Spleen (tissue), 11 donors: ENCODE data around the gene KREMEN1. TPM values are rescaled to one million over a fixed set of nuclear protein-coding genes. Genes with fewer than 3 reads are reported as not detected.

Experiments
- DNase-seq: peaks from one replicate; pipeline ENCODE4 v3.0.0-alpha.2; 2020
- H3K27ac ChIP-seq, 8 donors: fragments of 200-600 bp; sonication (generic) in 7 of 8; 1 replicate in 4 of 8; 2 replicates in 4 of 8; pipeline versions ENCODE4 v1.5.0 to v1.8.0; 2016 to 2021; ENCODE audit warnings: inconsistent platforms in 4 of 8, mild to moderate bottlenecking in 4 of 8, moderate library complexity in 1 of 8
- H3K27me3 ChIP-seq, 7 donors: fragments of 200-600 bp; sonication (generic) in 6 of 7; replicated peaks in 1 of 7; 1 replicate in 4 of 7; 2 replicates in 3 of 7; pipeline versions ENCODE4 v1.5.0 to v1.8.0; 2016 to 2021; ENCODE audit warnings: inconsistent platforms in 3 of 7, mild to moderate bottlenecking in 1 of 7
- H3K36me3 ChIP-seq, 6 donors: fragments of 200-600 bp; sonication (generic) in 5 of 6; 1 replicate in 4 of 6; 2 replicates in 2 of 6; pipeline versions ENCODE4 v1.5.0 to v1.8.0; 2016 to 2021; ENCODE audit warnings: inconsistent platforms in 2 of 6
- H3K4me1 ChIP-seq, 6 donors: fragments of 200-600 bp; sonication (generic) in 5 of 6; 1 replicate in 3 of 6; 2 replicates in 3 of 6; pipeline versions ENCODE4 v1.5.0 to v1.8.0; 2016 to 2021; ENCODE audit warnings: inconsistent platforms in 3 of 6
- H3K4me3 ChIP-seq, 8 donors: fragments of 200-600 bp; sonication (generic) in 7 of 8; 1 replicate in 4 of 8; 2 replicates in 4 of 8; pipeline versions ENCODE4 v1.5.0 to v1.8.0; 2016 to 2021; ENCODE audit warnings: inconsistent platforms in 4 of 8, mild to moderate bottlenecking in 4 of 8, moderate library complexity in 2 of 8
- H3K9me3 ChIP-seq, 8 donors: fragments of 200-600 bp; sonication (generic) in 7 of 8; 1 replicate in 4 of 8; 2 replicates in 4 of 8; pipeline versions ENCODE4 v1.5.0 to v1.8.0; 2016 to 2021; ENCODE audit warnings: inconsistent platforms in 4 of 8
- POLR2A ChIP-seq, 3 donors: fragments of 450-650 bp; IDR thresholded peaks; one replicate each; pipeline ENCODE4 v1.5.1; 2017; ENCODE audit warnings: antibody characterized with exemption in 3 of 3, mild to moderate bottlenecking in 1 of 3
- POLR2AphosphoS5 ChIP-seq, 3 donors: sonication (generic); formaldehyde crosslinking; IDR thresholded peaks; one replicate each; pipeline ENCODE4 v1.5.1; 2017; ENCODE audit warnings: antibody characterized with exemption in 3 of 3
- WGBS, 5 donors: extraction: QIAGEN DNeasy Blood & Tissue Kit in 3 of 5; methylation state at CpG; one replicate each; pipeline versions ENCODE4 v1.1.5 to v1.1.7; 2013 to 2018; 5-methylcytosine and 5-hydroxymethylcytosine counted together
- intact Hi-C: fragments of 100-400 bp; cut with DNase I; formaldehyde crosslinking; loops from one replicate; pipeline ENCODE4 v1.15.0; 2023; ENCODE audit warnings: low total_unique reads
- polyA plus RNA-seq, 3 donors: library from polyadenylated mRNA; stranded (reverse); fragments of 200-250 nt; gene quantifications; one replicate each; pipeline ENCODE4 v1.2.1, GENCODE V29; 2013
- total RNA-seq, 7 donors: library from RNA; depleted of rRNA in 3 of 7; stranded (reverse); fragments of >200 nt in 3 of 7; fragmentation: NEBNext Ultra II Directional in 4 of 7; extraction: Animal tissue kit (Norgen Biotek cat#: 25700) in 4 of 7; gene quantifications; one replicate each; pipeline versions ENCODE4 v1.1.0 to v1.2.1, GENCODE V29; 2016 to 2021
- TF ChIP-seq, protein P1 (sequence below), 11 experiments: fragments of 200-600 bp in 7 of 11; fragments of 450-650 bp in 4 of 11; sonication (generic) in 4 of 11; IDR thresholded peaks in 8 of 11; conservative IDR thresholded peaks in 3 of 11; 1 replicate in 7 of 11; 2 replicates in 4 of 11; pipeline versions ENCODE4 v1.4.0 to v1.8.0; 2016 to 2021; ENCODE audit warnings: antibody characterized with exemption in 11 of 11, inconsistent platforms in 4 of 11, mild to moderate bottlenecking in 1 of 11
- donor health status: healthy with polysubstance abuse.
- donor health status: DM: no; HTN: no; CAD: no; lungs with moderate emphysema.
- donor health status: DM: no; HTN: no; CAD: no.
- donor health status: Bipolar disorder and iron deficiency.
- donor health status: healthy.
- donor health status: DM: no; HTN: no; CAD: no.
- donor health status: DM: yes; HTN: yes; CAD: no.

KREMEN1 gene
- total and polyA plus RNA-seq, 10 donors: 1.5 to 41.3 (median 25.1) TPM

DNA sequence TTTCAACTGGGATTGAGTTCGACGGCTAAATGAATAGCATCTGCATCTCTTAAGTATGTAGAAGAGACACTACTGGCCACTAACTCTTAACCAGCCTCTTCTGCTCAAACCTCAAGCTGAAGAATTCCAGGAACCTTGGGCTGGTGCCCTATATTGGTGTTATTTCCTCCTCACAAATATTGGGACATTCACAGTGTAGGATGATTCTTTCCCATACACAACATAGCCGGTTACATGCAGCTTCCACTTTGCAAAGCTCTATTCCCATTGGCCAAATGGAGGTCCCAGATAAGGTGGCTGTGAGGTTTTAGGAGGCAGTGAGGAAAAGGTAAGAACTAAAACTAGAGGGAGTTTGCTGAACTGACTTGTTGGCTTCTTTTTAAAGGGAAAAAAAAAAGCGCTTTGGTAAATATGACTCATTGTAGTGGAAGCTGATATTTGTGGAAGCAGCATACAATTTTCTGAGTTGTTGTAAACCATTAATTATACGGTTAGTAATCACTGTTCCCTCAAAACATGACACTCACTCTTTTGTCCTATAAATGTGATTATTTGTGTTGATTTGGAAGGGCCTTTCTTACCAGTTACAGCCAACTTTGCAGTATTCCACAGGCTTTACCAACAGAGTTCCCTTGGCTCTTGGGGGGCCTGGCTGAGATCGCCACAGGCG, 28.8 kb upstream of the KREMEN1 start:
- no peaks in the 10 kb centered on the region for H3K9me3 ChIP-seq
- H3K27ac ChIP-seq: no peak overlapping the region
- TF ChIP-seq POLR2AphosphoS5 (IDR thresholded peaks at IDR 0.05) (no peak), POLR2A (IDR thresholded peaks at IDR 0.05) (no peak)
- TF ChIP-seq, protein P1, sequence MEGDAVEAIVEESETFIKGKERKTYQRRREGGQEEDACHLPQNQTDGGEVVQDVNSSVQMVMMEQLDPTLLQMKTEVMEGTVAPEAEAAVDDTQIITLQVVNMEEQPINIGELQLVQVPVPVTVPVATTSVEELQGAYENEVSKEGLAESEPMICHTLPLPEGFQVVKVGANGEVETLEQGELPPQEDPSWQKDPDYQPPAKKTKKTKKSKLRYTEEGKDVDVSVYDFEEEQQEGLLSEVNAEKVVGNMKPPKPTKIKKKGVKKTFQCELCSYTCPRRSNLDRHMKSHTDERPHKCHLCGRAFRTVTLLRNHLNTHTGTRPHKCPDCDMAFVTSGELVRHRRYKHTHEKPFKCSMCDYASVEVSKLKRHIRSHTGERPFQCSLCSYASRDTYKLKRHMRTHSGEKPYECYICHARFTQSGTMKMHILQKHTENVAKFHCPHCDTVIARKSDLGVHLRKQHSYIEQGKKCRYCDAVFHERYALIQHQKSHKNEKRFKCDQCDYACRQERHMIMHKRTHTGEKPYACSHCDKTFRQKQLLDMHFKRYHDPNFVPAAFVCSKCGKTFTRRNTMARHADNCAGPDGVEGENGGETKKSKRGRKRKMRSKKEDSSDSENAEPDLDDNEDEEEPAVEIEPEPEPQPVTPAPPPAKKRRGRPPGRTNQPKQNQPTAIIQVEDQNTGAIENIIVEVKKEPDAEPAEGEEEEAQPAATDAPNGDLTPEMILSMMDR (IDR thresholded peaks at IDR 0.05 in 8 of 11, conservative IDR thresholded peaks at IDR 0.05 in 3 of 11): no peak
- H3K4me1 ChIP-seq: peaks cover 0 to 13% (median 8%) of the 10 kb centered on the region in 6 donors
- peaks cover 0 to 48% (median 11%) of the 10 kb centered on the region in 6 donors for H3K36me3 ChIP-seq
- peaks cover 0 to 4% (median 0%) of the 10 kb centered on the region in 7 donors for H3K27me3 ChIP-seq
- H3K4me3 ChIP-seq: no peak overlapping the region
- DNase-seq: no peak
- WGBS, 5 donors: 83 to 97% (median 96%) methylated on average over 7 of the region's 7 CpGs
- intact Hi-C loops: loop anchor here (5.0 kb wide), 1 partner anchor 442 kb away; no protein-coding TSS in a partner anchor

DNA sequence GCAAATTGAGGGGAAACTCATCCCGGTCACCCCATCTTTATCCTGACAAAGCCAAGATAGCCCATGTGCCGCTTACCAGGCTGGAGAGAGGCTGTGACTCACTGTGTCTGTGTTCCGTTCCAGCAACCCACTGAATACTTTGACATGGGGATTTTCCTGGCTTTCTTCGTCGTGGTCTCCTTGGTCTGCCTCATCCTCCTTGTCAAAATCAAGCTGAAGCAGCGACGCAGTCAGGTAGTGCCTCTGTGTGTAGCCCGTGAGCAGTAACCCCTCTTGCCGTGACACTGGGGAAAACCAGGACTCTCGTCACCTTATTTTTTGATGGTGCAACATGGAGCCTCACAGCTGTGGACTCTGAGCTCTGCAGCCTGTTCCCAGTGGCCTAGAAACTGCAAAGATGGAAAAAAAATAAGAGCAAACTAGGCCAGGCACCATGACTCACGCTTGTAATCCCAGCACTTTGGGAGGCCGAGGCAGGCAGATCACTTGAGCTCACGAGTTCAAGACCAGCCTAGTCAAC, 28.1 kb upstream of the KREMEN1 start:
- Histone ChIP-seq H3K27ac (no peak overlapping the region), H3K4me1 (peaks cover 0 to 11% (median 7%) of the 10 kb centered on the region in 6 donors), H3K36me3 (peaks cover 0 to 55% (median 14%) of the 10 kb centered on the region in 6 donors), H3K9me3 (no peaks in the 10 kb centered on the region), H3K27me3 (peaks cover 0 to 4% (median 0%) of the 10 kb centered on the region in 7 donors), H3K4me3 (no peak overlapping the region)
- WGBS, 5 donors: 81 to 95% (median 92%) methylated on average over 13 of the region's 13 CpGs
- no peak for DNase-seq
- TF ChIP-seq POLR2A (IDR thresholded peaks at IDR 0.05) (no peak), POLR2AphosphoS5 (IDR thresholded peaks at IDR 0.05) (no peak)
- TF ChIP-seq, protein P1 (IDR thresholded peaks at IDR 0.05 in 8 of 11, conservative IDR thresholded peaks at IDR 0.05 in 3 of 11): no peak
- intact Hi-C loops: loop anchor here (5.0 kb wide), 1 partner anchor 442 kb away; no protein-coding TSS in a partner anchor

DNA sequence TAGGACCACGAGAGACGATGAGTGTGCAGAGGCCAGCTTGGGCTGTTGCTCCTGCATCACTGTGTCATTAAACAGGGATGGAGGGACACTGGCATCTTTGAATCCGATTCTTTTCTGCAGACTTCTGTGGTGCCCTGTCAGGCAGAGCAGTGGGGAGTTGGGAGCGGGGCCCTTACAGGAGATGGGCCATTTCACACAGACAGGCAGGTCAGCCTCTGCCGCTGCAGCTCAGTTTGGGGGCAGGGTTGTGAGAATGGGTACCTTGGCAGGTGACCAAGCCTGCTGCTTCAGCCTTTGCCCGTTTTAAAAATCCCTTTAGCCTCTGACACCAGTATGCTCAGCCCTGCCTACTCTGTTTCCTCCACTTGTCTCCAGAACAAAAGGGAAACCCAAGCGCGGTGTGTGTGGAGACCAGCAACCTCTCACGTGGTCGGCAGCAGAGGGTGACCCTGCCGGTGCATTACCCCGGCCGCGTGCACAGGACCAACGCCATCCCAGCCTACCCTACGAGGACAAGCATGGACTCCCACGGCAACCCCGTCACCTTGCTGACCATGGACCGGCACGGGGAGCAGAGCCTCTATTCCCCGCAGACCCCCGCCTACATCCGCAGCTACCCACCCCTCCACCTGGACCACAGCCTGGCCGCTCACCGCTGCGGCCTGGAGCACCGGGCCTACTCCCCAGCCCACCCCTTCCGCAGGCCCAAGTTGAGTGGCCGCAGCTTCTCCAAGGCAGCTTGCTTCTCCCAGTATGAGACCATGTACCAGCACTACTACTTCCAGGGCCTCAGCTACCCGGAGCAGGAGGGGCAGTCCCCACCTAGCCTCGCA, 23.8 kb upstream of the KREMEN1 start:
- no peak for DNase-seq
- 86 to 97% (median 95%) methylated on average over 20 to 31 of the region's 31 CpGs for WGBS, 5 donors
- no peak overlapping the region for H3K4me3 ChIP-seq
- peaks cover 0 to 68% (median 19%) of the 10 kb centered on the region in 6 donors for H3K36me3 ChIP-seq
- H3K27ac ChIP-seq: no peak overlapping the region
- TF ChIP-seq POLR2AphosphoS5 (IDR thresholded peaks at IDR 0.05): no peak
- TF ChIP-seq, protein P1 (IDR thresholded peaks at IDR 0.05 in 8 of 11, conservative IDR thresholded peaks at IDR 0.05 in 3 of 11): no peak
- TF ChIP-seq POLR2A (IDR thresholded peaks at IDR 0.05): no peak
- no peaks in the 10 kb centered on the region for H3K27me3 ChIP-seq
- intact Hi-C loops: no loop called here
- no peaks in the 10 kb centered on the region for H3K4me1 ChIP-seq
- H3K9me3 ChIP-seq: no peaks in the 10 kb centered on the region
